Stimulated activated CD4-positive, alpha-beta T cell treated with anti-CD3 and anti-CD28 coated beads, Interleukin-1b, Interleukin-23, amount 100 ng/mL, for 4 hours (primary cell): ENCODE measurements around the gene RIMBP3B.
"Not testable (repeated sequence)": the region's sequence is repeated elsewhere in the genome, so short reads cannot be mapped to it uniquely, and the experiment has no call there.

Experiments used
- DNase-seq, 2 donors: peaks; one replicate each; pipeline ENCODE4 v3.0.0-alpha.2; 2020; ENCODE audit warnings: low read depth in 2 of 2

The RIMBP3B gene

GRCh38 chr22:21417853-21418252 lies 34.3 kb downstream of the RIMBP3B start:
- peak in 1 of 2 donors; percentile 14 for DNase-seq

GRCh38 chr22:21418974-21419638 lies 35.6 kb downstream of the RIMBP3B start:
- DNase-seq = not testable (repeated sequence)

- not testable (repeated sequence) for DNase-seq
These were observed 36.7 kb downstream of the RIMBP3B start for GRCh38 chr22:21420180-21420763.

- DNase-seq = not testable (repeated sequence)
These were observed 40.6 kb downstream of the RIMBP3B start for GRCh38 chr22:21424084-21424709.

- not testable (repeated sequence) for DNase-seq
These were observed 51.1 kb downstream of the RIMBP3B start for GRCh38 chr22:21434378-21435233.

- DNase-seq = not testable (repeated sequence)
These were observed 52.7 kb downstream of the RIMBP3B start for GRCh38 chr22:21435998-21436810.

GRCh38 chr22:21438013-21438412 lies 54.5 kb downstream of the RIMBP3B start:
- not testable (repeated sequence) for DNase-seq
